GM21717 (cell line): ENCODE measurements around the gene GMCL1.
A peak's percentile ranks its signal among the peaks of the same experiment; 100 is the strongest.
"Not testable (repeated sequence)": the region's sequence is repeated elsewhere in the genome, so short reads cannot be mapped to it uniquely, and the experiment has no call there.

Experiments
- ATAC-seq: cut with Tn5 transposase; IDR thresholded peaks from one replicate; pipeline ENCODE4 v1.9.1; 2021; ENCODE audit warnings: mild to moderate bottlenecking, moderate library complexity; ENCODE audit not compliant: unreplicated experiment

The GMCL1 gene

DNA sequence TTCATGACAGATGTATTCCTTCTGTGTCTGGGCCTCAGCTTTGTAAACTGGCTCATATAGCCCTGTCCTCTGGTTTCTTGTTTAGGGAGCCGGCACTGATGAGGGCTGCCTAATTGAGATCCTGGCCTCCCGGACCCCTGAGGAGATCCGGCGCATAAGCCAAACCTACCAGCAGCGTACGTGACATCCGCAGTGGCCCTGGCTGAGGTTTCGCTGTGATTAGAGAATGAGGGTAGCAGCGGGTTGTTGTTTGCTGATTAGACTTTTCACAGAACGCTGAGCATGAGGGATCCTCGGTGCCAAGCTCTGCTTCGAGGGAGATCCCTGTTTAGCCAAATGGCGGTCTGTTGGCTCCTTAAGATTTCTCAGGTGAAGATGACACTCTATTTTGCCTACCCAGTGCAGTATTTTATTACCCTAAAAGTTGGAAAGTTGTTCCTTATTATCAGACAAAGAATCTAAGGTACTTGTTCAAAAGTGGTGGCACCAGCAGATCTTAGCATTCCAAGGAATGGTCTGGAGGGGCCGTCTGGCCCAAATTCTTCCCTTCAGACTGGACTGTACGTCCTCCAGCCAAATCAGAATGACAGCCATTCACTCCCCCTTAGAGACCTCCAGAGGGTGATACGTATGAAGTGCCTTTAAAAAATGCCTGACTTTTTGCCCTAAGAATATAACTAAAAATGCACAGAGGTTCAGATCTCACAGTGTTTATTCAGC lies 21.5 kb upstream of the GMCL1 start:
- no peak for ATAC-seq

DNA sequence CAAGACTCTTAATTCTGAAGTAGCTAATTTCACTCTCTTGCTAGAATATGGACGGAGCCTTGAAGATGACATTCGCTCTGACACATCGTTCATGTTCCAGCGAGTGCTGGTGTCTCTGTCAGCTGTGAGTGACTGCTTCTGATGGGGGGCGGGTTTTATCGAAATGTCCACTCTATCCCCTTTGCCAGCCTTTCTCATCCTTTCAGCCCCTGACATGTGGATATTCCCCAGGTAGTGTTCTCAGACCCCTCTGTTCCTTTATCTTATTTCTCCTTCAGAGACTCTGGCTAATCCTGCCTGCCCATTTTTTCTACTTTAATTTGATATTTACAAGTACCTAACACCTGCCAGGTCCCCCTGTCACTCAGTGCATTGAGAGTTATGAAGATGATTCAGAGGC lies 18.9 kb upstream of the GMCL1 start:
- ATAC-seq: no peak

DNA sequence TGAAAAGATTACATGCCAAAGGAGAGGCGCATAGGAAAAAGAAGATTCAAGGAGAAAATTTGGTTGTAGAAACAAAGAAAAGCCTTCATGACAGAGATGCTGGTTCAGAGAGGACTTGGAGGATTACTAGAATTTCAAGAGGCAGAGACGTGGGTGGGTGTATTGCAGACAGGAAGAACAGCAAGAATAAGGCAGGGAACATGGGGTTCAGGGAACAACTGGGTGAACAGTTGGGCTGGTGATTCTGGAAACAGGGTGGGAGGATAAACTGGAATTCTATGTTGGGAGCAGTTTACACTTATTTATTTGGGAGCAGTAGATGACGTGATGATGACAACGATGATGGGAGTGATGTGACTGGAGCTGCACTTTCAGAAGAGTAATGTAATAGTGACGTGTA lies 18.4 kb upstream of the GMCL1 start:
- ATAC-seq: no peak

DNA sequence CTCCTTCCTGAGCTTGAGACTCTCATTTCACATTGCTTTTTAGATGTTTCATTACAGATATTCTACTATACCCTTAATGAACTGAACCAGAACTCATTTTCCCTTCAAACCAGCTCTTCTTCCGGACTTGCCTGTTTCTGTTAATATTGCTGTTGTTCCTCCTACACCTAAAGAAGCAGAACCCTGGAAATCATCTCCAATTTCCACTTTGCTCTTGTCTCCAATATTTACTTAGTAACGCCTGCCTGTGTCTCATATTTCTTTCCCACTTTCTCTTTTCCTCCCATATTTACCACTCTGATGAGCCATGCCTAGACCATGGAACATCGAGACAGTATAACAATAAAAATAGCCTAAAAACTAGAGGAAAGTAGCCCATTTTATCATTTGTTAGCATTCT lies 17.9 kb upstream of the GMCL1 start:
- no peak for ATAC-seq

DNA sequence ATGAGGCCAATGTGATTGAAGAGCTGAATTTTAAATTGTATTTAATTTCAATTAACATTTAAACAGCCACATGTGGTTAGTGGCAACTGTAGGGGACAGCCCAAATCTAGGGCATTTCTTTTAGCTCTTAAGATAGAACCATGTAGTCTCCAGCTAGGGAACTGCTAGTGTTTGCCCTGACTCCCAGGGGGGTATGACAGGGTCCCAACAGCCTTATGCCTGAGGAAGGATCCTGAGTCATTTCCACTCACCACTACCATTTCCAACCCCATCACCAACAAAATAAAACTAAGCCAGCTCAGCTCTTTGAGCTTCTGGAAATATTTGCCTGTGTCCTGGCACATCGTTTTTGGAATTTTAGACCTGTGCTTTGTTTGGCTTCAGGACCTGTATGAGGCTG lies 13.7 kb upstream of the GMCL1 start:
- no peak for ATAC-seq

DNA sequence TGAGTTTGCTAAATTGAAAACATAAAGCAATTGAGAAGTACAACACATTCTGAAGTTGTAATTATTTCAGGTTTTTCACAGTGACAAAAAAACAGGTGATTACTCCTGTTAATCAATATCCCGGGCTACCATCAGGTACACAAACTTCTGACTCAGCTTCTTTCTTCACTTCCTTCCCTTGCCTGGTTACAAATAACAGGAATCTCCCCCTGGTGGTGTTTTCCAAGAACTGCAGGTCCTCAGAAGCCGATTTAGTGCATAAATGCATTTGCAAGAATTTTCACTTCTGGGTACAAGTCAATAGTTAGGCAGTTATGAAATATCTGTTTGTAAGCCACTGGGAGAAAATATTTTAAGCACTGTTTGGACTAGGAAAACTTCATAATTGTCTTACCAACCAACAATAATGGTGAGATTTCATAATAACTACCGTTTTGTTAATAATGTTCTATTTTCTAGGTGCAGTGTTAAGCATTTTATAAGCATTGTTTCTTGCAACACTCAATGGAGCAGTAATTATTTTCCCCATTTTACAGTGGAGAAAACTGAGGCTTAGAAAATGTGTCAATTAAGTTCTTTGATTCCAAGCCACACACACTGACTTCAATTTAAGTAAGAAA lies 12.4 kb upstream of the GMCL1 start:
- ATAC-seq: no peak

DNA sequence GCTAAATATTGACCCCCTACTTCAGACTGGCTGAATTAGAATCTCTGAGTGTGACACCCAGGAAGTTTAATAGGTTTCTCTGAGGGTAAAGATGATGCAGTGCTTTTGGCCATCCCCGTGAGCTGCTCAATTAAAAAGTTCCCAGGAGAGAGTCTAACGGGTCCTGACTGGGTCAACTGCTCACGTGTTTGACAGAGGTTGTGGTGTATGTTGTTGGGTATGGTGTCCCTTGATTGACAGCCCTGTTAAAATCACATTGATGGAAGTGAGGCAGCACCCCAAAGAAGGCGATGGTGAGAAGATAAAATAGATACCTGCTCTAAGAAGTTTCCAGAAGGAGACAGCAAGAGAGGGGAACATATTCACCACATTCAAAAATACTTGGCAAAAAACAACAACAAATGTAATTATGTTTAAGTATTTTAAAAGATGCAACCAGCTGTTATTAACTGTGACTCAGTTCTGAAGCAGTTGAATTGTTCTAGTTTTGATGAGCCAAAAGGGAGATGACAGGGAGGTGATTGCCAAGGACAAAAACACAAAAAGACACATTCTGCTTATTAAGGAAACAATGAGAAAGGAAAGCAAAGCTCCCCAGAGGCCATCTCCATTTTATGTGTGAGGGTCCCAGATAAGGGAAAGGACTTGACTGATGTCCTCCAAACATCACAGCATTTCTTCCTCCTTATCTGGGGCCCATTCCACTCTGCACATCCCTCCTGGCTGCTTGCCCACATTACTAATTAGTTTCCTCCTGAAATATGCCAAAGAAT lies 11.5 kb upstream of the GMCL1 start:
- no peak for ATAC-seq

DNA sequence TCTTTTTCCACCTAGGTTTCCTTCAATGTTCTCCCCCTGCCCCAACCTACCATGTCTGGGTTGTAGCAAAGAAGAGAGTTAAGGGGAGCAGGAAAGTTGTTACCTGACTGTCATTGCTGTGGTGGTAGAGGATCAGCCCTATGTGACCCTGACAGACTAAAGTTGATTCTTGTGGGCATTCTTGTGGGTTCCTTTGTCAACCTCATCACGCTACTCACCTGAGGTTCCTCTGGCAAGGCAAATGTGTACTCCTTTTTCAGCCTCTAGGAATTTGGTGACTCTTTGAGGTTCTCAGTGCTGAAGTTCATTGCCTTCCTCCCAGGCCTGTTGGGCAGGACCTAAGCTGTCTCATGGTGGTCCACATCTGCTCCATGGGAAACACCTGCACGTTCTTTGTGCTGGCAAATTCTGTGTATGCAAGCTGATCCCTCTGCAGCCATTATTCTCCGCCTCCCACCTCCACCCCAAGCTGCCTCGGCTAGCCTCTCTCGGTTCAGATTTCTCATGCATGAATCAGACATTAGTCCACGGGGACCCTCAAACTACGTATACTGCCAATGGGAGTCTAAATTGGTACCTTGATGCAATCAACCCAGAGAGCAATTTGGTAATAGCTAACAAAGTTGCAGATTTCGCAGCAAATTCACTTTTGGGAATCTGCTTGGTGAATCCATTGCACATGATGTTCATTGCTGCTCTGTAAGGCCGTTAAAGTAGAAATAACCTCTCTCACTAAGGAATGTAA lies 1.5 kb upstream of the GMCL1 start:
- no peak for ATAC-seq

DNA sequence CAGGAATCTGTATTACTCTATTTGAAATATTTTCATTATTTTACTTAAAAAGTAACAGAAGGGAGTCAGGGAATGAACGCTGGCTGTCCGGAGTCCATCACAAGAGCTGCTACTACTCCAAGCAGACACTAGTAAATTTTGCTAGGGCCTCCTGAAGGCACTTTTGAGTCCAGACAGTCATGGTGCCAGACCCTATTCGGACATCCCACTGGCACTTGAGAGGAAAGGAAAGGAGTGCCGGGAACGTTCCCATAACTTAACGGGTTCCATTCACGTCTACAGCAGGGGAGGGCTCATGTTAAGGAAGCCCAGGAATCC lies 563 bp upstream of the GMCL1 start:
- ATAC-seq: no peak

DNA sequence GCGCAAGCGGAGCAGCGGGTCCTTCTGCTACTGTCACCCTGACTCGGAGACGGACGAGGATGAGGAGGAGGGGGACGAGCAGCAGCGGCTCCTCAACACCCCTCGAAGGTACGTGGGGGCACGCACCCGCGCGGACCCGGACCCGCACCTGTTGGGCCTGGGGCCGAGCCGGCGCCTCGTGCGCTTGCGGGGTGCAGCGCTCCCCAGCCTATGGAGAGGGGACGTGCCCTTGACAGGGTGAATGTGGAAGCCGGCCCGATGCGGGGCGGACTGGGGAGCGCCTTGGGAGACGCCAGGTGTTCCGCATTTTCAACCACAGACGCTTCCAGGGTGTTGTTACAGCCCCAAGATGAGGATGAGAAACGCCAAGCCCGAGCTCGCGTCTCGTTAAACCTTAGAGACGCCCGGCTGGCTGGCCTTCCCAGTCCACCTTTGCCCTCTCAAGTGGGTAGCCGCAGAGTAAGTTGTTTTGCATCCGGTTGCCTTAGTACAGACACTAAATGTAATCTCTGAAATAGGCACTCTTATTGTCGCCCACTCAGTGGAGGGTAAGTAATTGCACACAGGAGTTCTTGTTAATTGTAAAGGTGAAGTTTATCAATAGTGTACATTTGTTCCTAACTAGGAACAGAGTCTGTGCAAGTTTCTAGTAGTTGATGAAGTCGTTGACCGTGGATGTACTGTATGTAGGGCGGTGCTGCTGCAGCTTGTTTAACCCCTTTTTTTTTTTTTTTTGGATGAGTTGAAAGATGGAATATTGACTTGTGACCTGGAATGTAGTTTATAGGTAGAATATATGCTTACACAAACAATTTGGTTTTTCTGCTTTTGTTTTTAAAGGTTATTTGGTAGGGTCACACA lies 815 bp downstream of the GMCL1 start:
- ATAC-seq: peak; percentile 35

DNA sequence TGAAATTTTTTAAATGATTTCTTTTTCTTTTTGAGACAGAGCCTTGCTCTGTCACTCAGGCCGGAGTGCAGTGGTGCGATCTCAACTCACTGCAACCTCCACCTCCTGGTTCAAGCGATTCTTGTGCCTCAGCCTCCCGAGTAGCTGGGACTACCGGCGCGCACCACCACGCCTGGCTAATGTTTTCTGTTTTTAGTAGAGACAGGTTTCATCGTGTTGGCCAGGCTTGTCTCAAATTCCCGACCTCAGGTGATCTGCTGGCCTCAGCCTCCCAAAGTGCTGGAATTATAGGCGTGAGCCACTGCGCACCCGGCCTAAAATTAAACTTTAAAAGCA lies 1.4 kb downstream of the GMCL1 start:
- ATAC-seq: not testable (repeated sequence)

DNA sequence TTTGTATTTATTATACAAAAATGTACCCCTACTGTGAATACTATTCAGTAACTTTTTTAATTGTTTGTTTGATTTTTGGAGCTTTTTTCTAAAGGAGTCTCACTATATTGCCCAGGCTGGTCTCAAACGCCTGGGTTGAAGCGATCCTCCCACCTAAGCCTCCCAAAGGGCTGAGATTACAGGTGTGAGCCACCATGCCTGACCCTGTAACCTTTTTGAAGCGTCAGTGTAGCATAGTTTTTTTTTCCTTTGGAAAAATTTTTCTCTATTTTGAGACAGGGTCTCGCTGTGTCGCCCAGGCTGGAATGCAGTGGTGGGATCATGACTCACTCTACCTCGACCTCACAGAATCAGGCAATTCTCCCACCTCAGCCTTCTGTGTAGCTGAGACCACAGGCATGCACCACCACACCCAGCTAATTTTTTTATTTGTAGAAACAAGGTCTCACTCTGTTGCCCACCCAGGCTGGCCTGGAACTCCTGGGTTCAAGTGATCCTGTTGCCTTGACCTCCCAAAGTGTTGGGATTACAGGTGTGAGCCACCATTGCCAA lies 2.0 kb downstream of the GMCL1 start:
- ATAC-seq: no peak

DNA sequence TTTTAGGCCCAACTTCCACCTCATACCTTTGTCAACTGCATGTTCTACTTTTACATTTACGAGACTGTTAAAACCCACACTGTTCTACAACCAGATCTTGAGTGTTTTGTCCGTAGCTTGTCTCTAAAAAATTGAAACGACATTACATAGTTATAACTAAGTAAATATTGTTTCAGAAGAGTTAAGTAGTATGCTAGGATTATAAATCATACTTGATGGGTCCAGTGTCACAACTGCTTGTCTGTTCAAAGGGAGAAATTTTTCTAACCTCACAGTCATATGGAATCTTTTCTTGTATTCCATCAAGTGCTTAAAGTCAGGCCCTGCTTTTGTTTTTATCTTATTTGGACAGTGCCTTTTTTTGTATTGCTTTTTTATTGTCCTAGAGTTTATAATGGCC lies 4.3 kb downstream of the GMCL1 start:
- ATAC-seq: no peak

DNA sequence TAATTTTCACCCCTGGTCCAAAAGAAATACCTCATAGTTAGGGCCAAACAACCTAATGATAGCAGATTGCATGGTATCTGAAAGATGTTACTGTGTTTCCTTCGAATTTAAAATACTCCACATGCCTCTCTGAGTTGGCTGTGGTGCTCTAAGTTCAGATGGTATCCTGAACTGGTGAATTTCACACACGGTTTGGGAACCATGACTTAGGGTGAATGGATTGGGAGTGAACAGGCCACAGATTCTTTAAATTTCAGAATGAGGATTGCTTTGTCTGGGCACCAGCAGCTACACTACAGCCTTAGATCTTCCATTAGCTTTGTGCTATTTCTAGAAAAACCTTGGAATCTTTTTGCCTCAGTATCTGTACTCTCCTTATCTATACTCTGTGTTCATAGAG lies 6.2 kb downstream of the GMCL1 start:
- ATAC-seq: no peak

DNA sequence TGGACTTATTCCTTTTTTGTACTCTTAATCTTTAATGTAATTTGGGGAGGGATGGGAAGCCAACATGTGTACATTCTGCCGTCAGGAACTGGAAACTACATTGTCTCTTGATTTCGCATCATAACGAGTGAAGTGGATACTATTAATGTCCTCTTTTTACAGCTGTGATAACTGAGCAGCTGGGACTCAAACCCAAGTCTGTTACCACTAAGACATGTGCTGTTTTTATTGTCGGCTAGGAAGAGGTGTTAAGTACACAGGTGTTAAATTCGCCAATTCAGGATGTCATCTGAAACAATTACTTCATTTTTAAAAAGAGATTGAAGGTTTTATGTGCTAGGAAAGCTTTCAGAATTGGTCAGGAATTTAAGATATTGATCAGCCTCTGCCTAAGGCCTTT lies 6.9 kb downstream of the GMCL1 start:
- no peak for ATAC-seq

DNA sequence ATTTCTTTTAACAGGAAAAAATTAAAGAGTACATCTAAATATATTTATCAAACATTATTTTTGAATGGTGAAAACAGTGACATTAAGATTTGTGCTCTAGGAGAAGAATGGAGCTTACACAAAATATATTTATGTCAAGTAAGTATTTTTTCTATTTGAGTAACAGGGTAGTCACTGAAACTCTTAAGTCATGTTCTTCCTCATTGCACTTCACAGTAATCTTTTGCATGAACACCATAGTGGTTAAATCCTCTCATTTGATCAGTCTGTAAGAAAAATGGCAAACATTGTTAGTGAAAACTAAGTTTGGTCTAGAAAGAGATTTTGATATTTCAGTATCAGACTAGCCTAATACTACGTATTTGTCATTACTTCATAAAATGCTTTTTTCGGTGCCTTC lies 8.1 kb downstream of the GMCL1 start:
- ATAC-seq: no peak

DNA sequence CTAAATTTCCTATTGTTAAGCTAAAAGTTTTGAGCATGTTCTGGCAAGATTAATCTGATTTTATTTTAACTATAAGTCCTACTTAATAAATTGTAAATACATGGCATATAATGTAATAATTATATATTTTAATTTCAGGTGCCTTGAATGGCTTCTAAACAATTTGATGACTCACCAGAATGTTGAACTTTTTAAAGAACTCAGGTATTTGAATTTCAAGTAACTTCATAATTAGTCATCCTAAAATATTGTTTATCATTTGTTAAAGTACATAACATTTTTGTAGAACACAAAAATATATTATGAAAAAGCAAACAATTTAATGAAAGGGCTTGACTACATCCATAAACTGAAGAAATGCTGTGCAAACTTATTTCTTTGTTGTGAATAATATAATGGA lies 14.5 kb downstream of the GMCL1 start:
- no peak for ATAC-seq

DNA sequence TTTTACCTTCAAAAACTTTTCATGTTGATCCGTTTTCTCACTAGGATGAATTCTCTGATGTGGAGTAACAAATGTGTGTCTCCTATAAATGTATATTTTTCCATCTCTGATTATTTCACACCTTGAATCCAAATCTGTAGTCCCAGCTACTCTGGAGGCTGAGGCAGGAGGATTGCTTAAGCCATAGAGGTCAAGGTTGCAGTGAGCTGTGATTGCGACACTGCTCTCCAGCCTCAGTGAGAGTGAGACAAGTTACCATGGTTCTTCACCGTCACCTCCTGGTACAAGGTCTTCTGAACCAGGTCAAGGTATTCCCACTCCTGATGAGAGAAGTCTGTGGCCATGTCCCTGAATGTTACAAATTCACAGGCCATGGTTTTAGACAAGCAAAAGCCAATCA lies 15.1 kb downstream of the GMCL1 start:
- no peak for ATAC-seq

DNA sequence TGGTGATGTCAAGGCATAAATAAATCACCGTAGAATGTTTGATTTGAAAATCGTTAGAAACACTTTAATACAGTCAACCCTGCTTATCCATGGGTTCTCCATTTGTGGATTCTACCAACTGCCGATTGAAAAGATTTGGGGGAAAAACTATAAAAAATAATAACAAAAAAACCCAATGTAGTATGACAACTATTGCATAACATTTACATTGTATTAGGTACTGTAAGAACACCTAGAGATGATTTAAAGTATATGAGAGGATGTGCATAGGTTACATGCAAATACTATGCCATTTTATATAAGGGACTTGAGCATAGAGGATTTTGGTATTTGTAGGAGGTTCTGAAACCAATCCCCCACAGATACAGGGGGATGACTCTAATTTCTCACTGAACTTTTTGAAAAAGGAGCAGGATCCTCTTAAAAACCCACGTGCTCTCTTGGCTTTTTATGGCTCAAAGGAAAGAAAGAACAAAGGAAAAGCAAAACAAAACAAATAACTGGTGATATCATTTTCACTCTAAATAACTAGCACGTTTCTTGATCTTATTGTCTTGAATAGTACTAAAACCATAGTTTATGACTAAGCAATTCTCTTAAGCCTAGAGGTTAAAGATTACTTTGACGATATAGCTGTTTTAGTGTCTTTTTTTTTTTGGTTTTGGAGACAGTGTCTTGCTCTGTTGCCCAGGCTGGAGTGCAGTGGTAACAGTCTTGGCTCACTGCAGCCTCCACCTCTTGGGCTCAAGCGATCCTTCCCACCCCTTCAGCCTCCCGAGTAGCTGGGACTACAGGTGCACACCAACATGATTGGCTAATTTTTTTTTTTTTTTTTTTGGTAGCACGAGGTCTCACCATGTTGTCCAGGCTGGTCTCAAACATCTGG lies 17.0 kb downstream of the GMCL1 start:
- no peak for ATAC-seq
